Measurements from ENCODE around the gene DHX16.
"Not testable (repeated sequence)": the region's sequence is repeated elsewhere in the genome, so short reads cannot be mapped to it uniquely, and the experiment has no call there.

DHX16 gene

DNA sequence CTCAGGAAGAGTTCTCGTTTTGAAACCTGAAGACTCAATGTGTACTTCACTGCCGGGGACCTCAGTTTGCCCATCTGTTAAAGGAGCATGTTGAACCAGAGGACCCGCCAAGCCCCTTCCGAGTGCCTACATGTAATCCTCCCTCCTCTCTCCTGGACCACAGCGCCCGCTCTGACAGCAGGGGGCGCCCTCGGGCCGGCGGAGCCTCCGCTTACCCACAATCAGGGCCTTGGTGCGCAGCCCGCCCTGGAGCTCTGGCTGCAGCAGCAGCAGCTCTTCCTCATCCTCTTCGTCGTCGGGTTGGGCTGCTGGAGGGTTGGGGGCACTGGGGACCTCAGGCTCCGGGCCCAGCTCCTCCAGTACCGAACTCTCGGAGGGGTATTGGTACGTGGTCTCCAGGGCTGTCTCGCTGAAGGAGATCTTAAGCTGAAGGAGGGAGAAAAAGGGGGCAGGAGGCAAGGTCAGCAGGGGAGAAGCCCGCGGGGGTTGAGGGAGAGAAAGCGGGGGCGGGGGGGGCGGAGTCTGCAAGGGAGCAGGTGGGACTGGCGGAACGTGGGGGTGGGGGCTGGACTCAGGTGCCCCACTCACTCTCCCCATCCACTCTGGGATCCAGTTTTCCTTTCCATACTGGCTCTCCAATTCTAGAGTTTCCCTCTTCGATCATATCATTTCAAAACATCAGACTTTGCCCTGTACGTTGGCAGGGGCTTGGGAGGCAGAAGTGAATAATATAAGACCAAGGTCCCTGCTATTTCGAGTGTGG is 6.3 kb upstream of the DHX16 start:
- peak; percentile 92 for DNase-seq

DNA sequence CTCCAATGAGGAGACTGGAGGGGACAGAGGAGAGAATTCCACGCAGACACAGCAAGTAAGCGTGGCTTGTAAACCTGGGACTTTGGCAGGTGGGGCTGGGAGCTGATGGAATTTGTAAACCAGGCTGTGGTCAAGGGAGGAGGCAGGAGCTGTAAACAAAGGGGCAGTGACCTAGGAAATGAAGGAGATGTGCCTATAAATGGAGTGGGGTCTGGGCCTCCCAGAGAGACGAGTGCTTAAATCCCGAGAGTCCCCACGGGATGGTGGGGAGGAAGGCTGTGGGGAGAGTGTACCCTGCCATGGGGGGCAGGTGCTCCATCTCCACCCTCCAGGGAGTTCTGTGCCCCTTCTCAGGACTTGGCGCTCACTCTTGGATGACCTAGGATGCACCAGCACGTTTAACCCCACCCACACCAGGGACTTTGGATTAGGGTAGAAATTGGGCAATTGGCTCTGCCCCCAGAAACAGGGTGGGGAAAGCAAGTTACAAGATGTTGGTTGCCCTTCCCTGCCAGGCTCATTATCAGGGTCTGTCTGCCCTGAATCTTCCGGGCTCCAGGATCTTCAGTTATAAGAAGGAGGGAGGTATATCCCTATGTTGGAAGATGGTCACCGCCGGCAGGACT is 4.0 kb upstream of the DHX16 start:
- no peak for DNase-seq

DNA sequence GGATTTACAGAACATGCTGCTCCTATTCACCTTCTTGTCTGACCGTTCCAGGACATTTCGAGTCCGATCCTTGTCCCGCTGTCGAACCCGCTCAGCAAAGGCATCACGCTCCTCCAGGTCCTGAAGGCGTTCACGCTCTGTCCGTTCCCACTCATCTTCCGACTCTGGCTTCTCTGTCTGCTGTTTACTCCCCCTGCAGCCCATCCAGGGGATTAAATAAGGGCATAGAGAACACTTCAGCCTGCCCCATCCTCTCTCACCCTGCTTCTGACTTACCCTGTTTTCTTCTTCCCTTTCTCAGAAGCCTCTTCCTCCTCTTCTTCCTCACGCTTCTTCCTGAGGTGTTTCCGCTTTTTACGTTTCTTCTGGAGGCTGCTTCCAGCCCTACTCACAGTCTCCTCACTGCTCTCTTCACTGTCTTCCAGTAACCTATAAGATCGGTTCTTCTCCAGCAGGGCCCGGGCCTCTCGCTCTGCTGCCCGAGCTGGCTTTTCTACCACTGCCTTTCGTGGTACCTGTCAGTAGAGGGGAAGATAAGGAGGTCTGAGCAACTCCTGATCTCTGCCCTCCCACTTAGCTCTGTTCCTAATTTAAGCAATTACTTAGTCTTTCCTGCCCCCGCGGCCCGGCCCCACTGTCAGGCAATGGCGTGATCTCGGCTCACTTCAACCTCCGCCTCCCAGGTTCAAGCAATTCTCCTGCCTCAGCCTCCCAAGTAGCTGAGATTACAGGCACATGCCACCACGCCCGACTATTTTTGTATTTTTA is 1.9 kb downstream of the DHX16 start:
- DNase-seq: no peak

DNA sequence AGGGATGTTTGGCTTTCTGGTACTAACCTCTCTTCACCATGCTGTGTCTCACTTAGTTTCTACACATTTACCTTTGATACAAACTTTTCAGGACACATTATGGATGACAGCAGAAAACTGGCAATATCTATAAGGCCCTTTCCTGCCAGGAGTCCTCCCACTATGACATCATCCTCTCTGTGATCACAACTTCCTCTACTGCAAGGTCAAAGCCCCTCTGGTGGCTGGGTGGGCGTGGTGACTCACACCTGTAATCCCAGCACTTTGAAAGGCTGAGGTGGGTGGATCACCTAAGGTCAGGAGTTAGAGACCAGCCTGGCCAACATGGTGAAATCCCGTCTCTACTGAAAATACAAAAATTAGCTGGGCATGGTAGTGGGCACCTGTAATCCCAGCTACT is 6.5 kb downstream of the DHX16 start:
- peak; percentile 43 for DNase-seq

DNA sequence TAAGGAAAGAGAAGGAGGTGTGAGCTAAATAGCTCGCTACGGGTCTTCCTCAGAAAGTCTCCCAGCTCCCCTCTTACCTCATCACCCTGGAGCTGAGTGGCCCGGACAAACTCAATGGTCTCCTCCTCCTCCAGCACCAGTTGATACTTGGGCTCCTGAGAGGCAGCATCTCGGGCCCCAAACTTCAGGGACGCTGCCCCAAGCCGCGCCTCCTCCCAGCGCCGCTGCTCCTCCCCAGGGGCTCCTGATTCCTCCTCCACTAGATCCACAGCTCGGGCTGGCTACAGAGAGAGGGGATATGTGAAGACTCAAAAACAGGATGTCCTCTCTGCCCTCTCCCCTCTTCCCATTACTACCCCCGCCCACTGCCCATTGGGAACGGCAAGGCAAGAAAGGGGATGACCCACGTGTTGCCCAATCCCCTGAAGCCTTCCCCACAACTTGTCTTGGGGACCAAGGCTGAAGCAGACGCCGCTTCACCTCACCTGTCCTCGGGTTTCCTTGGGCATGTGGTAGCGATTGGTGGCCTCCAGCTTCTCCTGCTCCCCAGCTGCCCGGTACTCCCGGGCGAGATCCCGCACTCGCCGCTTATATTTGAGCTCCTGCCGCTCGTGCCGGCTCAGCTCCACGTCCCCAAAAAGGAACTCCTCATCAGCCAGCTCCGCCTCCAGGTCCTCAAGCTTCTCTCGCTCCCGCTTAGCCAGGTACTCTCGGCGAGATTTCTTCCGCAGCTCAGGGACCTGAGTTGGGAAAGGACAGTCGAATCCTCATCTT is 7.6 kb downstream of the DHX16 start:
- DNase-seq: no peak

DNA sequence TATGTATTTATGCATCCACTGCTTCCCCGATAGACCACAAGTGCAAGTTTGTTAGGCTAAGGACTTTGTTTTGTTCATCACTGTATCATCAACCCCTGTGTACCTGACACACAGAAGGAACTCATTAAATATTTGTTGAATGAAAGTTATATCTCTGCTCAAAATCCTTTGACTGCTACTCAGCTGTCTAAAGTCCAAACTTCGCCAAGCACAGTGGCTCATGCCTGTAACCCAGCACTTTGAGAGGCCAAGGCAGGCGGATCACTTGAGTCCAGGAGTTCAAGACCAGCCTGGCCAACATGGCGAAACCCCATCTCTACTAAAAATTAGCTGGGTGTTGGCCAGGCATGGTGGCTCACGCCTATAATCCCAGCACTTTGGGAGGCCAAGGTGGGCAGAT is 14.9 kb downstream of the DHX16 start:
- DNase-seq: not testable (repeated sequence)

DNA sequence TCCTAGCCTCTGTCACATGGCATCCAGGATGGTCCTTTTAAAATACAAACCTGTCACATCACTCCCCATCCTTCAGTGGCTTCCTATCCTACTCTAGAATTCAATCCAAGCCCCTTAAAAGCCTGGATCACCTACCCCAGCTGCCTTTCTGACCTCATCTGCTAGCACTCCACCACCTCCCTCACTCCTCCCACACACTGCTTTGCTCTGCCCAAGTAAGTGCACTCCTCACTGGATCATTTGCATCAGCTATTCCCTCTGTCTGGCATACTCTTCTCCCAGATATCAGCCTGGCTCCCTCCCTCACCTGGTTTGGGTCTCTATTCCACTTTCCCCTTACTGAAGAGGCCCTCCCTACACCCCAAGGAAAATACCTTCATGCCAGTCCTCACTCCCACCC is 15.4 kb downstream of the DHX16 start:
- no peak for DNase-seq

DNA sequence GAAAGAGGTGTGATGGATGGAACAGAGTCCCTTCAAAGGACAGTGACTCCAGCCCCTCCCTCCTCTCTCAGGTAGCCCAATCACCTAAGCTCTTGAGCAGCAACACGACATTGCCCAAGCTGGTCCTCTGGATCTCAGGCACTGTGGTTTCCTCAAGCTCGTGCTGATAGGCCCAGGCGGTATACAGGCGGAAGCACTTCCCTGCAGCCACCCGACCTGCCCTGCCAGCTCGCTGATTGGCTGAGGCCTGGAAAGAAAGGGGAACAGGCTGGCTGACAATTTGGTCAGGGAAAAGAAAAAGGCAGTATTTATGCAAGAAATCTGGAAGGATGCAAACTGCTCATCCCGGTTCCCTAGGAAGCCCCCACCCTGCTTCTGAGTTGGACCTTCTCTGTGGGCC is 16.3 kb downstream of the DHX16 start:
- DNase-seq: no peak

DNA sequence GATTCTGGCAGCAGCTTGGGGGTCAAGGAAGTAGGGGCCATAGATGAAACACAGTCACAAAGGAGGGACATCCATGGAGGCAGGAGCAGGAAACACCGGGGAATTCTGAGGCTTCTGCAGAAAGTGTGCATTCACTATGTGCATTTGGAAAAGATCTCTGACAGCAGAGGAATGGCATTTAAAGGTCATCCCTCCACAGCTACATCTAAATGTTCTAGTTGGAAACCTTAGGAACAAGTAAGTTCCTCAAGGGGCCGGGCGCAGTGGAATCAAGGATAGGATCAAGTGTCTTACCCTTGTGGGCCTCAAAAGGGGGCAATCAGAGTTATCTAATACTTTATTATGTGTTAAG is 17.1 kb downstream of the DHX16 start:
- no peak for DNase-seq

DNA sequence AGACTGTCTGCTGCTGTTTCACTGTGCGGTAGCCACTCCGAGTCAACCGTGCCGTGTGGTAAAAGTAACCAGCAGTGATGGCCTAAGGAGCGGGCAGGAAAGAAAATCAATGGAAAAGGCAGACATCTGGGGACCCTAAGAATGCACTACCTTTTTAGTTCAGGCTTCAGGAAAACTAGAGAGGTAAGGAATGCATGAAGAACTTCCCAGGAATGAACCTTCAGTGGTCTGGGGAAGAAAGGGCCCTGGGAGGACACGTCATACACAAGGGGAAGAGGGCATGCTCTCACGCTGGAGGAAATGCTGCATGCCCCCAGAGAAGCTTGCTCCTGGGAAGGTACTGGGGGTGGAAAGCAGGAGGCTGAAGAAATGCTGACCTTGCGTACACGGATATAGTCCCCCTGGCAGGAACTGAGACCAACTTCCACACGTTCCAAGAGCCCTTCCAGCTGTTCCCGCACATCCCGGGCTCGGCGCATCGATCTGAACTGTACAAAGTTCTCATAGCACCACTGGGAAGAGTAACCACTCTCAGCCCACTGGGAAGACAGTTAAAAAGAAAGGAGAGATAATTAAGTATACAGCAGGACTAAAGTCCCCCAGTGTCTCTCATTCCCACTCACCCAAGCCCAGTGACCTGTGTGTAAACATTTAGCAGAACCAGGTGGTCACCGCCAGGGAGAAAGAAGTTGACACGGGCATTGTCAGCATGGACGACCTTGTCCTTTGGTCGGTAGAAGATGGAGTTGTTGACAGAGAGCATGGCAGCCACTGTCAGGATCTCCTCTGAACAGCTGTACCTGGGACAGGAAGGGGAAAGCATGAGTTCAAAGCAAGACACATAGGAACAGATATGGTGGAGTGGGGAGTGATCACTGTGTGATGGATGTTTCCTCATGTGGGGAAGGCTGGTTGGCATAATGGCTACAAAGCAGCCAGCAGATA is 17.7 kb downstream of the DHX16 start:
- no peak for DNase-seq

DNA sequence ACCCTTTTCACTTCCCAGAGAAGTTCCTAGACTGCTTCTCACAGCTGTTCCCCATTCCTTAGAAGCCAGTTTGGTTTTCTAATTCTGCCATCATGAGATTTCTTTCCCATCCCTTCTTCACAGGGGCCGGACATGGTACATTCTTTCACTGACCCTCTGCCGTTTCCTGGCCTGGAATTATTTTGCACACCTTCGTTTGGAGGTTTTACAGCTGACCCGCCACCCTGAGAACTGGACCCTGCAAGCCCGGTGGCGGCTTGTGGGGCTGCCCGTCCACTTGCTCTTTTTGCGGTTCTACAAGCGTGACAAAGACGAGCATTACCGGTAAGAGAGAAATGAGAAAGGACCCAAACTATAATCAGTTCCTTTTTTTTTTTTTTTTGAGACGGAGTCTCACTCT is 21.7 kb downstream of the DHX16 start:
- no peak for DNase-seq

DNA sequence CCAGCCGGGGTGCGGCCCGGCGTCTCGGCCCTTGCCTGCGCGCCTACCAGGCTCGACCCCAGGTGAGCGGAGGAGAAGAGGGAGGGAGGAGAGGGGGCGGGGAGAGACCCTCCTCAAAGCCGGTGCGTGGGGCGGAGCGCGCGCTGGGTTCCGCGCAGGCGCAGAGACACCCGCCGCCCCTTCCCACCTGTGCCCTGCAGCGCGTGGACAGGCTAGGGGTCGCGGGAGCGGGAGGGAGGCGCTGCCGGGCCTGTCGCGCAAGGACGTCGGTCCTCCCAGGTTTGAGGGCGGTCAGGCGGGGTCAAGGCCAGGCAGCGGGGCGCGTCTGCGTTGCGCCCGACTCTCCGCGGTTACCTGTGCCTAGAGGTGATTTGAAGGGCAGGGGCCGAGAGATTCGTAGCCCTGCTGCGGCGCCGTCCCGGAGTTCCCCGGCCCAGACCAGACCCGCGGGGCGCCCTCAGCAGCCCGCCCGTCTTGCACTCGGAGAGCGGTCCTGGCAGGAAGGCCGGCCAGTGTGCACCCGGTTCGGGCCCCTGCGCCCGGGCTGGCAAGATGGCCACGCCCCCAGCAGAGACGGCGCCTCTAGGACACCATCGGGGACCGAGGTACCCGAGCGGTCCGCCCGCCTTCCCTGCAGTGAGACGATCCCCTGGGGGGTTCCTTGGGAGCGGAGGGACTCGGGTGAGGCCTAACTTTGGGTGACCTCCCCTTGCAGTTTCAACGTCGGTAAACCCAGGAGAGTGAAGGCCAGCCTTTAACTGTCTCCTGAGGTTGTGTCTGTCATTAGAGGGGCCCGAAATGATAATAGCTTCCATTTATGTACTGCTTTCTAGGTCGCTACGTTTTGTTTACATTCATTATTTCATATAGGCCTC is 25.3 kb downstream of the DHX16 start:
- peak; percentile 79 for DNase-seq

DNA sequence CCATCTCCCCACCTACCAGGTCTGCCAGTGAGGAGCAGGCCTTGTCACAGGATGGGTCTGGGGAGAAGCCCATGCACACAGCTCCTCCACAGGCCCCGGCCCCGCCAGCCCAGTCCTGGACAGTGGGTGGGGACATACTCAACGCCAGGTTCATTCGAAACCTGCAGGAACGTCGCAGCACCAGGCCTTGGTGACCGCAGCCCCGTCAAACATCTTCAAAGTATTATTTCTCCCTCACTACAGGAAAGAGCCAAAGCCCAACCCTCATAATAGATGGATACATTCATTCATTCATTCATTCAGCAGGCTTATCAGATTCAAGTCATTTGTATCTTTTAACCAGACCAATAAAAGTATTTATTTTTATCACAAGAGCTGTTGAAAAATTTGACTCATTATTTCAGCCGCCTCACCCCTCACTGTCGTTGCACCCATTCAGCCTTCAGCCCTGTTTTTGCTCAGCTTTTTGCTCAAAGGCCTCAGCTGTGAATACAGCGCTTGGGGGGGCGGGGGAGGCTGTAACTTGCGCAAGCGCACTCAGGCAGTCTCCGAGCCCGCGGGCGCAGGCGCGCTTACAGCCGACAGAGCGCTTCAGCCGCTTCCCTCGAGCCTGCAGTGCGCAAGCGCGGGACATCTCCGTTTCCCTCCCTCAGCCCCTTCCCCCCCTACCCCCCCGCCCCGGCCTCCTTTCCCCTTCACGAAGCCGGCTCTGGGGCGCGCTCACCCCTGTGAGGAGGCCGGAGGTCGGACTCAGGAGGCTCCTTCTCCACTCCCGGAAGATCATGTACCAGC is 26.2 kb downstream of the DHX16 start, which contains the start of gene C6orf136:
Gene C6orf136, plus strand, starts transcription at position 684 of the 792 bp plus-strand sequence. Its CDS starts 99 bp downstream, at position 783.
- peak; percentile 93 for DNase-seq

DNA sequence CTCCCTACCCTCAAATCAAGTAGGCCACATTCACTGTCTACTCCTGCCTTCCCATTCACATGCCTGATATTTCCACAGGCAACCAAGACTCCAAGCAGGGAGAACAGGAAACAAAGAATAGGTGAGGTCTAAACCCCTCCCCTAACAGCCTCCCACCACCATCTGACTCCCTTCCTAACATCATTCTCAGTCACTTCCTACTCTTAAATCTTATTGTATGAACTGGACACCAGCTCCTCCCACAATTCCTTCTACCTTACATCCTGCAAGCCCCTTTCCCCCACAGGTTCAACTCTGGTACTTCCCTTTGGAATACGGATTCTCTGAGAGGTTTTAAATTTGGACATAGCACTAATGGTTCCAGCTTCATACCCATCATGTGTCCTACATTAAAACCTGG is 26.8 kb downstream of the DHX16 start:
- no peak for DNase-seq

DNA sequence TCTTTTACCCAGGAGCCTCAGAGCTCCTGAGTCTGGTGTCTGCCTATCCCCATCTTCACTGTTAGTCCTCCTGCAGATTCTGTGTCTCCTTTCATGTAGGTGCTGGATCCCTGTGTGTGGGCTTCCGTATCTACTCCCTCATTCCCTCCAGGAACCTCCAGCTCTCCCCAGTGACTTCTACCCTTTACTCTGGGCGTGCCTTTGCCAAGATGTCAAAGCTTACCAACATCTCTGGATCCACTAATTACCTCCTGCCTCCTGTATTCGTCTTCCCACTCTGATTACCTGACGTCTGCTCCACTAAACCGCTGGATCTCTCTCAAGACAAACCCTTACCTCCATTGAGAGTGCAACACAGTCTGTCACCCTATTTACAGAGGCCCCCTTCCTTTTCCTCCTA is 28.0 kb downstream of the DHX16 start:
- no peak for DNase-seq

DNA sequence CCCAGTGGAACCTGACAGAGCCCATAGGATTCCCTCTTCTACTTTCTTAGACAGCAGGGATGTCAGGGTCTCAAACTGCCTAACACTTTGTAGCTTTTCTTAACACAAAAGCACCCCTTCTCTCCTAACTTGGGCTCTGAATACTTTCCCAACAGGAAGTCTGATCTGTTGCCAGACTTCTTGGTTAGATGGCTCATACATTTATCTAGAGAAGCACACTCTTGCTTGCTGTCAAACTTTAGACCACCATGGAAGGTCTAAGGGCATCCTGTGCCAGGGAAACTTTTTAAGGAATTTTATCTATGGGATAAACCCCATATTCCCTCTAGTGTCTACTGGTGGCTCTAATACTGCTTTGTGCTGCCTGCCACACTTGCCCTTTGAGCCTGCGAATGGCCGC is 29.1 kb downstream of the DHX16 start:
- no peak for DNase-seq

DNA sequence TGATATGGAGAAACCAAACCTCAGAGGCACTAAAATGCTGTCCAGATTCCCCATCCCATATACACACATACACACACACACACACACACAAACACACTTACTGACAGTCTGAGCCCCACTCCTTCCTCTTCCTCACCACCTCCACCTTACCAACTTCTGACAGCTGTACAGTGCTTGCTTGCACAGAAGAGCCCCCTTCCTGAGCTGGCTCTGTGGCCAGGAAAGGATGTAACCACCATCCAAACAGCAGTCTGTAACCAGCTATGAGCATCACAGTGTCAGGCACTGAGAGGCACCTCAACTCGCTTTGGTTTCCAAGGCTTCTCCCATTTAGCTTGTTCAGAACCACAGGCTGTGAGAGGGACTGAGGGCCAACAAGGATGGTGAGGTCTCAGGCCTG is 31.8 kb downstream of the DHX16 start:
- DNase-seq: no peak

DNA sequence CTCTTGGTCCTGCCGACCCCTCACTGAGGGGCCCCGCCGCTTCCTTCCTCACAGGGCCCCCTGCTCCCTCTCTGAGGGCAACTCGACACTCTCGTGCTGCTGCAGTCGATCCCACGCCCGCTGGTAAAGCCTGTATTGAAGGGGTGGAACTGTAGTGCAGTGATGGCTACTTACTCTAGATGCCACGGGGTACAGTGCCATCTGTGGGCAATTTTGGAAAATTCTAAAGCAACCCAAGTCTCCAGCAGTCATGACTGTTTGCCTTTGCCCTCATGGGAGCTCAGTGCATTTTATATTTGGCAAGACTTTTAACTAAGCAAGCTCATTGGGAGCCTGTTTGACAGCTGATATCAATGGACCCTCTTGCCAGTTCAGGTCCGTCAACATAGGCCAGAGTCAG is 32.3 kb downstream of the DHX16 start:
- DNase-seq: no peak

DNA sequence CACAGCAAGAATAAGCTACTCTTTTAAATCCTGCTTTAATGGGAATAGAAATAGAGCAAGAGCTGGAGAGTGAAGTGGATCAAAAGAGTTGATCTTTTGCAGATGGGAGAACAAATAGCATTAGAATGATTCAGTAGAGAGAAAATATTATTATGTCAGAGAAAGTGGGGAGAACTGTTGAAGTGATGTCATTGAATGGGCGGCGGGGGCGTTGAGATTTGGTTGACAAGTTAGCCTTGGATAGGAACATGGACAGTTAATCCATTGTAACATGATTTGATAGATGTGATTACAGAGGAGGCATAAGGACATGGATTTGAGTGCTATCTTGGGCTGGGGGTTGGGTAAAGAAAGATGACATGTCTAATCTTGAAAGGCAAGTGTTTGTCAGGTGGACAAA is 37.0 kb downstream of the DHX16 start:
- no peak for DNase-seq

Data from activated naive CD4-positive, alpha-beta T cell treated with anti-CD3 and anti-CD28 coated beads, Interleukin-2, amount 50 U/mL, for 16 hours (primary cell).